HAP-1 (cell line): ENCODE results near the gene CNPY1.

ENCODE experiments used
- DNase-seq, 2 experiments: peaks; one replicate each; pipeline ENCODE4 v3.0.0-alpha.2; 2016 to 2020; ENCODE audit warnings: low spot score in 2 of 2
- H3K27me3 ChIP-seq: fragments of 250-450 bp; sonication (Bioruptor Pico); 2 replicates; pipeline ENCODE4 v1.5.1; 2020; ENCODE audit warnings: low read depth, mild to moderate bottlenecking, moderate library complexity
- H3K36me3 ChIP-seq: fragments of 250-450 bp; sonication (Bioruptor Pico); replicated peaks from 2 replicates; pipeline ENCODE4 v1.5.1; 2020; ENCODE audit warnings: mild to moderate bottlenecking
- H3K4me1 ChIP-seq: fragments of 250-450 bp; sonication (Bioruptor Pico); 2 replicates; pipeline ENCODE4 v1.5.1; 2020; ENCODE audit warnings: mild to moderate bottlenecking
- H3K4me3 ChIP-seq: fragments of 250-450 bp; sonication (Bioruptor Pico); 2 replicates; pipeline ENCODE4 v1.5.1; 2020; ENCODE audit warnings: mild to moderate bottlenecking, moderate library complexity
- H3K9me3 ChIP-seq: fragments of 250-450 bp; sonication (Bioruptor Pico); 2 replicates; pipeline ENCODE4 v1.5.1; 2020; ENCODE audit warnings: mild to moderate bottlenecking, moderate library complexity
- in situ Hi-C: fragments of 300-500 bp; cut with MboI; formaldehyde crosslinking; loops from 3 replicates; pipeline ENCODE4 v1.14.3; 2020; ENCODE audit warnings: low sequenced_read_pairs, inconsistent platforms, mixed read lengths

CNPY1 gene

GRCh38 chr7:155484483-155485399, 61.6 kb downstream of the CNPY1 start:
- DNase-seq, result no peak
- H3K36me3 ChIP-seq, result no peaks in the 10 kb centered on the region
- H3K4me3 ChIP-seq, result no peak overlapping the region
- no peaks in the 10 kb centered on the region for H3K9me3 ChIP-seq
- H3K27me3 ChIP-seq, result no peaks in the 10 kb centered on the region
- H3K4me1 ChIP-seq, result peaks cover 11% of the 10 kb centered on the region
- in situ Hi-C loops, result no loop called here

- H3K4me3 ChIP-seq, result no peak overlapping the region
- no peak for DNase-seq
- no peaks in the 10 kb centered on the region for H3K27me3 ChIP-seq
- in situ Hi-C loops, result no loop called here
- H3K9me3 ChIP-seq, result no peaks in the 10 kb centered on the region
- peaks cover 11% of the 10 kb centered on the region for H3K4me1 ChIP-seq
- no peaks in the 10 kb centered on the region for H3K36me3 ChIP-seq
Observed at GRCh38 chr7:155483868-155484325, 62.5 kb downstream of the CNPY1 start.

GRCh38 chr7:155483245-155483644, 63.1 kb downstream of the CNPY1 start:
- DNase-seq, result peak in 1 of 2 experiments; percentile 61
- Histone ChIP-seq H3K4me3 (no peak overlapping the region), H3K9me3 (no peaks in the 10 kb centered on the region), H3K36me3 (no peaks in the 10 kb centered on the region), H3K27me3 (no peaks in the 10 kb centered on the region), H3K4me1 (peaks cover 11% of the 10 kb centered on the region)
- in situ Hi-C loops, result no loop called here

GRCh38 chr7:155482511-155483183, 63.7 kb downstream of the CNPY1 start:
- no peaks in the 10 kb centered on the region for H3K27me3 ChIP-seq
- in situ Hi-C loops, result no loop called here

GRCh38 chr7:155481764-155482163, 64.6 kb downstream of the CNPY1 start:
- H3K27me3 ChIP-seq, result no peaks in the 10 kb centered on the region
- H3K4me3 ChIP-seq, result no peak overlapping the region
- no peak for DNase-seq
- in situ Hi-C loops, result no loop called here
- no peaks in the 10 kb centered on the region for H3K36me3 ChIP-seq
- H3K9me3 ChIP-seq, result no peaks in the 10 kb centered on the region
- peaks cover 11% of the 10 kb centered on the region for H3K4me1 ChIP-seq

More at GRCh38 chr7:155482511-155483183, 63.7 kb downstream of the CNPY1 start:
- no peaks in the 10 kb centered on the region for H3K9me3 ChIP-seq
- peaks cover 11% of the 10 kb centered on the region for H3K4me1 ChIP-seq
- no peak for DNase-seq
- H3K4me3 ChIP-seq, result no peak overlapping the region
- H3K36me3 ChIP-seq, result no peaks in the 10 kb centered on the region

GRCh38 chr7:155477476-155477875, 68.9 kb downstream of the CNPY1 start:
- Histone ChIP-seq H3K4me1 (peaks cover 7% of the 10 kb centered on the region), H3K27me3 (no peaks in the 10 kb centered on the region), H3K9me3 (no peaks in the 10 kb centered on the region), H3K36me3 (no peaks in the 10 kb centered on the region), H3K4me3 (no peak overlapping the region)
- DNase-seq, result no peak
- in situ Hi-C loops, result no loop called here

- Histone ChIP-seq H3K27me3 (no peaks in the 10 kb centered on the region), H3K4me1 (peaks cover 21% of the 10 kb centered on the region), H3K9me3 (no peaks in the 10 kb centered on the region), H3K4me3 (no peak overlapping the region), H3K36me3 (no peaks in the 10 kb centered on the region; the same call in 1 of the 2 replicates)
- in situ Hi-C loops, result no loop called here
- peak; percentile 76 to 79 for DNase-seq
Observed at GRCh38 chr7:155471718-155472117, 74.6 kb downstream of the CNPY1 start.

- in situ Hi-C loops, result no loop called here
- H3K9me3 ChIP-seq, result no peaks in the 10 kb centered on the region
- peaks cover 21% of the 10 kb centered on the region for H3K4me1 ChIP-seq
- peak in 1 of 2 experiments; percentile 47 for DNase-seq
- peaks cover 7% of the 10 kb centered on the region for H3K36me3 ChIP-seq
- no peak overlapping the region for H3K4me3 ChIP-seq
- H3K27me3 ChIP-seq, result no peaks in the 10 kb centered on the region
Observed at GRCh38 chr7:155470686-155471638, 75.4 kb downstream of the CNPY1 start.

GRCh38 chr7:155470186-155470487, 76.2 kb downstream of the CNPY1 start:
- Histone ChIP-seq H3K9me3 (no peaks in the 10 kb centered on the region), H3K4me1 (peaks cover 21% of the 10 kb centered on the region)
- in situ Hi-C loops, result no loop called here

GRCh38 chr7:155469311-155470185, 76.8 kb downstream of the CNPY1 start:
- H3K36me3 ChIP-seq, result peaks cover 11% of the 10 kb centered on the region
- no peaks in the 10 kb centered on the region for H3K9me3 ChIP-seq
- no peak for DNase-seq
- in situ Hi-C loops, result no loop called here
- no peak overlapping the region for H3K4me3 ChIP-seq
- peaks cover 21% of the 10 kb centered on the region for H3K4me1 ChIP-seq
- H3K27me3 ChIP-seq, result no peaks in the 10 kb centered on the region

More at GRCh38 chr7:155470186-155470487, 76.2 kb downstream of the CNPY1 start:
- Histone ChIP-seq H3K27me3 (no peaks in the 10 kb centered on the region), H3K36me3 (peaks cover 11% of the 10 kb centered on the region), H3K4me3 (no peak overlapping the region)
- DNase-seq, result no peak

- Histone ChIP-seq H3K9me3 (no peaks in the 10 kb centered on the region), H3K27me3 (no peaks in the 10 kb centered on the region), H3K36me3 (peaks cover 11% of the 10 kb centered on the region), H3K4me1 (peaks cover 21% of the 10 kb centered on the region), H3K4me3 (peak overlapping the region; percentile 21; the same call in 1 of the 2 replicates)
- DNase-seq, result no peak
- in situ Hi-C loops, result no loop called here
Observed at GRCh38 chr7:155468785-155469148, 77.6 kb downstream of the CNPY1 start.

- in situ Hi-C loops, result no loop called here
- H3K27me3 ChIP-seq, result no peaks in the 10 kb centered on the region
- H3K4me1 ChIP-seq, result peaks cover 20% of the 10 kb centered on the region
- no peaks in the 10 kb centered on the region for H3K9me3 ChIP-seq
- peak in 1 of 2 experiments; percentile 64 for DNase-seq
- peak overlapping the region; percentile 21 for H3K4me3 ChIP-seq
- peaks cover 14% of the 10 kb centered on the region for H3K36me3 ChIP-seq
Observed at GRCh38 chr7:155467846-155468784, 78.2 kb downstream of the CNPY1 start.
